Measurements from ENCODE around the gene ALDH16A1.

The ALDH16A1 gene

GRCh38 chr19:49422407-49423070 lies 30.5 kb upstream of the ALDH16A1 start:
- H3K4me3 ChIP-seq: no peak overlapping the region
- no peak overlapping the region for H3K27ac ChIP-seq

GRCh38 chr19:49423071-49423984 lies 29.7 kb upstream of the ALDH16A1 start, which contains the start of gene PTH2:
PTH2 (minus strand) TSS chr19:49423441; CDS start chr19:49423339, 102 bp downstream.
- Histone ChIP-seq H3K4me3 (no peak within 1 kb of the TSS), H3K27ac (no peak within 1 kb of the TSS)

GRCh38 chr19:49423985-49424303 lies 29.1 kb upstream of the ALDH16A1 start:
- no peak overlapping the region for H3K4me3 ChIP-seq
- H3K27ac ChIP-seq: no peak overlapping the region

GRCh38 chr19:49425178-49425577 lies 27.8 kb upstream of the ALDH16A1 start, which contains the start of gene GFY:
GFY (plus strand) TSS chr19:49425388; CDS start chr19:49426431, 1,043 bp downstream.
- Histone ChIP-seq H3K4me3 (no peak within 1 kb of the TSS), H3K27ac (no peak within 1 kb of the TSS)

GRCh38 chr19:49425922-49426592 lies 27.0 kb upstream of the ALDH16A1 start:
- no peak overlapping the region for H3K27ac ChIP-seq
- H3K4me3 ChIP-seq: no peak overlapping the region

GRCh38 chr19:49427339-49427738 lies 25.7 kb upstream of the ALDH16A1 start:
- H3K27ac ChIP-seq: no peak overlapping the region
- H3K4me3 ChIP-seq: no peak overlapping the region

- Histone ChIP-seq H3K27ac (no peak overlapping the region), H3K4me3 (peak overlapping the region in 1 of 7 experiments; percentile 15)
These were observed 25.0 kb upstream of the ALDH16A1 start for GRCh38 chr19:49427855-49428546.

- H3K4me3 ChIP-seq: no peak overlapping the region
These were observed 24.2 kb upstream of the ALDH16A1 start for GRCh38 chr19:49428547-49429451.

GRCh38 chr19:49430172-49430677 lies 22.8 kb upstream of the ALDH16A1 start:
- no peak overlapping the region for H3K27ac ChIP-seq
- H3K4me3 ChIP-seq: no peak overlapping the region

More at GRCh38 chr19:49428547-49429451, 24.2 kb upstream of the ALDH16A1 start:
- H3K27ac ChIP-seq: no peak overlapping the region

- Histone ChIP-seq H3K27ac (no peak overlapping the region), H3K4me3 (no peak overlapping the region)
These were observed 22.2 kb upstream of the ALDH16A1 start for GRCh38 chr19:49430678-49431329.

GRCh38 chr19:49431330-49431749 lies 21.7 kb upstream of the ALDH16A1 start:
- H3K27ac ChIP-seq: no peak overlapping the region
- H3K4me3 ChIP-seq: no peak overlapping the region

GRCh38 chr19:49432141-49433073 lies 20.6 kb upstream of the ALDH16A1 start:
- Histone ChIP-seq H3K4me3 (no peak overlapping the region), H3K27ac (no peak overlapping the region)

GRCh38 chr19:49433240-49433901 lies 19.7 kb upstream of the ALDH16A1 start:
- Histone ChIP-seq H3K4me3 (no peak overlapping the region), H3K27ac (no peak overlapping the region)

GRCh38 chr19:49434907-49435583 lies 18.0 kb upstream of the ALDH16A1 start:
- H3K27ac ChIP-seq: no peak overlapping the region
- no peak overlapping the region for H3K4me3 ChIP-seq

GRCh38 chr19:49435670-49436069 lies 17.4 kb upstream of the ALDH16A1 start:
- Histone ChIP-seq H3K27ac (no peak overlapping the region), H3K4me3 (no peak overlapping the region)
